ENCODE results near the gene ZBTB32.

The ZBTB32 gene

DNA sequence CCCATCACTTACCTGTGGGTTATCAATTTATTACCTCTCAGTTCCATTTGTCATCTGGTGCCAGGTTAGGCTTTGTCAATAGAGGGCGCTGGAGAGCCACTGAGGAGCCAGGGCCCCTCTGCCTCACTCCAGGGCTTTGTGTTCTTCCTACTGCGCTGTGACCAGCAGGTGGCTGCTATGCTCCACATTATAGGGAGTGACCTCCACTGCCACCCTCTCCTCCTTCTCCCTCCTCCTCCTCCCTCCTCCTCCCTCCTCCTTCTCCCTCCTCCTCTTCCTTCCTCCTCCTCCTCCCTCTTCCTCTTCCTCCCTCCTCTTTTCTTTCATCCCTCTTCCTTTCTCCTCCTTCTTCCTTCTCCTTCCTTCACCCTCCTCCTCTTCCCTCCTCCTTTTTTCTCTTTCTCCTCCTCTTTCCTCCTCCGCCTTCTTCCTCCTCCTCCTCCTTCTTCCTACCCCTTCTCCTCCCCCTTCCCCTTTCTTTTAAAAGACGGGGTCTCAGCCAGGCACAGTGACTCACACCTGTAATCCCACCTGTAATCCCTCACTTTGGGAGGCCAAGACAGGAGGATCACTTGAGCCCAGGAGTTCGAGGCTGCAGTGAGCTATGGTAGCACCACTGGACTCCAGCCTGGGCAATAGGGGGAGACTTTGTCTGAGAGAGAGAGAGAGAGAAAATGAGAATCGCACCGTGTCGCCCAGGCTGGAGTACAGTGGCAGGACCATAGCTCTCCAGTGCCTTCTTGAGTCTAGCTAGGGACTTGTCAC lies 10.3 kb upstream of the ZBTB32 start:
- DNase-seq (ENCODE audit: extremely low read depth in 1 of 2, low read depth in 1 of 2): peak; percentile 80 to 85

DNA sequence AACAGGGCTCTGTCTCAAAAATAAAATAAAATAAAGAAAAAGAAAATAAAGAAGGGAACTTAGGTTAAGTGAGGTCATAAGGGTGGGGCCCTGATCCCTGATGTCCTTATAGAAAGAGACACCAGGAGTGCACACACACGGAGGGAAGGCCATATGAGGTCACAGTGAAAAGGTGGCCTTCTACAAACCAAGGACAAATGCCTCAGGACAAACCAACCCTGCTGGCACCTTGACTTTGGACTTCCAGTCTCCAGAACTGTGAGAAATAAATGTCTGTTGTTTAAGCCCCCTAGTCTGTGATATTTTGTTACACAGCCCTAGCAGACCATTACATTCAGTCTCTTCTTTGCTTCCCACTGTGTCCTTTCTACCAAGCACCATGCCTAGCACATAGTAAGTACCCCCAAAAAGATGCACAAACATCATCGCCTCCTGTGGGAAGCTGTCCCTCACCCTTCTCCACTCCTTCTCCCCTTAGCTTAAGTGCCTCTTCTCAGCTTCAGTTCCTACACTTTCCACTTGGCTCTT lies 8.4 kb upstream of the ZBTB32 start:
- no peak for DNase-seq (ENCODE audit: extremely low read depth in 1 of 2, low read depth in 1 of 2)

DNA sequence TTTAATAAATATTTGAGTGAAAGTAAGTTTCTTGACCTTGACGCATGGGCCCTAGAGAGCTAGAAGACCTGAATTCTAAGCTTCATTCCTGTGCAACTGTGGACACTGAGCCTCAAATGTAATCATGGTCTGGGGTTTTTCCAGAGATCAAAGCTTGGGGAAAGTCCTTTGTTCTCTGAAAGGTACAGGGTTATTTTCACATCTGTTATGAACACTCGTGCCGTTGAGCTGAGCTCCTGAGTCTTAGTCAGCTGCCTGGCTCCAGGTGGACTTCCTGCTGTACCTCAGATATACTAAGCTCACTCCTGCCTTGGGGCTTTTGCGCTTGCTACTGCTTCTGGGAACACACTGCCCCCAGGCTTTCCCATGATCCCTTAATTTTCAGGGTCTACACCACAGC lies 7.5 kb upstream of the ZBTB32 start:
- DNase-seq (ENCODE audit: extremely low read depth in 1 of 2, low read depth in 1 of 2): no peak

DNA sequence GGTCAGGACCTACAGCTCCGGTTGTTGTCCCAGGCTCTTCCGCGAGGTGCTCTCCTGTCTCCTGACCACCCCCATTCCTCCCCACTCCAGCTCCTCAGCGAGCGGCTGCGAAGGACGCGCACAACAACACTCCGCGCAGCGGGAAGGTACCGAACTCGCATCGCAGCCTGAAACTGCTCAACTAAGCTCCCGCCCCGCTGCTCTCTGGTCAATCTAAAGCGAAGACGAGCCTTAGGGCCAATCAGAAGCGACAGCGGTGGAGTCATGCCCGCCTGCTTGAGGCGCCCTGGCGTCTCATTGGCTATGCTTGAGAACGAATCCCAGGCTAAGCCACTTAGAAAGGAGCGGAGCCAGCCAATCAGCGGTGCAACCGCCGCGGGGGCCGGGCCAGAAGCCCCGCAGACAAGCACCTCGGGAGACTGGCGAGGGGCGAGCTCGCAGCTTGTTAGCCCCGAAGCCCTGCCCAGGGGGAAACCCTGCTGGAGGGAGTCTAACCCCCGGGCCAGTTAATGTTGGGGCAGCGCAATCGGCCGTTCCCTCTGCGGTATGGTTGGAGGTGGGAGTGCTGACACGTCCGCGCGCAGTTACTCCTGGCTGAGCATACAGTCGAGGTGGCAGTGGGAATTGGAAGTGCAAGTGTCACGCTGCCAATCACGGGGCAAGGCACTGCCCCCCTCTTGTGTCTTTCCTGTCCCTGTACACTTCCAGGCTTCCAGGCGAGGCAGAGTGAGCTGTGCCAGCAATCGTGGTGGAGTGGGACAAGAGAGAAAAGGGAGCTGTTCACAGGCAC lies 1.9 kb upstream of the ZBTB32 start:
- DNase-seq (ENCODE audit: extremely low read depth in 1 of 2, low read depth in 1 of 2): peak; percentile 85 to 86

DNA sequence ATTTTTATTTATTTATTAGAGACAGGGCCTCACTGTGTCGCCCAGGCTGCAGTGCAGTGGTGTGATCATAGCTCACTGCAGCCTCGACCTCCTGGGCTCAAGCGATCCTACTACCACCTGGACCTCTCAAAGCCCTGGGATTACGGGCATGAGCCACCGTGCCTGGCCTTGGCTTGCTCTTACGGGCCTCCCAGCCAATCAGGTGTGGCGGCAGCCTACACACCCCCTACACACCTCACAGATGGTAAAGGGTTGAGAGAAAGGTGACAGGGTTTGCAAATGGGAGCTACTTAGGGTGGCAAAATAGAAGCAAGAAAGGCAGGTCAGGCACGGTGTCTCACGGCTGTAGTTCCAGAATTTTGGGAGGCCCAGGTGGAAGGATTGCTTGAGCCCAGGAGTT lies 1.0 kb upstream of the ZBTB32 start:
- no peak for DNase-seq (ENCODE audit: extremely low read depth in 1 of 2, low read depth in 1 of 2)

DNA sequence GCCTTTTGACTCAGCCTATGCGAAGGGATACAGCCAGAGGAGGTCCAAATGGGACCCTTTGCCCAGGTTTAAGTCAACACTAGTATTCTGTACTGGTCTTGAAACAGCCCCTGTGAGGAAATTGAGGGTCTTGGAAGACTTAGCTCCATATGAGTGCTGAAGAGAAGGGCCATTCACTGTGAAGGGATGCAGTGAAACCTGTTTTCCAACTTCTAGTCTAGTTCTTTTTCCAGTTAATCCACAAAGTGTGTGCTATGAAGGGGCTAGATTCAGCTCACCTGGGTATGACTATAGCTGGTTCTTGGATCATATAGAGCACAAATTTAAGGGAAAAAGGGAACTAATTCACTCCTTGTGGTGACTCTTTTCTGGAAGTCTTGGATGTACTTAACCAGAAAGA lies 4.0 kb downstream of the ZBTB32 start:
- DNase-seq (ENCODE audit: extremely low read depth in 1 of 2, low read depth in 1 of 2): no peak

DNA sequence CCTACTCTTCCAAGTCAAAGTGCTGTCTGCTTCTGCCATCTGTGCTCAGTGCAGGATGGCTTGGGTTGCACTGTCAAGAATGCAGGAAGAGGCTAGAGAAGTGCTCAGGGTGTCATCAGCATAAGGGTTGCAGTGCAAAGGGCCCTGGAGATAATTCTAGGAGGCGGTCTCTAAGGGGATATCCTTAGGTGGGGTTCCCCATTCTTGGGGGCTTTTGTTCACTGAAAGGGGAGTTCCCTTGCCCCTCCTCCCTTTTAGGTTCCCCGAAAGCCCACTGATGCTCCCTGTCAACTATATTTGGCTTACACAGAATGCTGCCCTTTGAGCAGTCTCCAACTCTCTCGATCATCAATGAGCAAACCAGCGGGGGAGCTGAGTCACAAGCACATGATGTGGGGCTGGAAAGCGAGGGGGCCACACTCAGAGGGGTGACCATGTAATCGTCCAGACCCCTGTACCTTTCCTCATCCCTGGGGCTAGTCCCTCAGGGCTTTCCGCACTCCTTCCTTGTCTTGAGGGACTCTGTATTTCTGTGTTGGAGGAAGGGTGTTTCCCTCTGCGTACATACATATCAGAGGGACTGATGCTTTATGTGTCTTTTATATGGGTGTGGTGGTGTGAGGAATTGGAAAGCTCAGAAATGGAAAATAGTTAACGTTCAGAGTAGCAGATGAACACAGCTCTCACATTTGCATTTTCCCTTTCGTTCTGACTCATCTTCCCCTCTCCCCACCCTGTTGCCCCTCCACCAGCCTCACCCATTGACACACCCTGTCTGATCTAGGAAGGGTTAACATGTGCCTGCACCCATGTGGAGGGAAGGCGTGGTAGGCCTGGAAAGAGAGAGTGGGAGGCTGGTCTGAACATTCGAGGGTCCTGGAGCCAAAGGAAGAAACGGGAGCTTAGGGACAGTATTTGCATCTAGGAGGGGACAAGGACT lies 6.7 kb downstream of the ZBTB32 start:
- DNase-seq (ENCODE audit: extremely low read depth in 1 of 2, low read depth in 1 of 2): no peak

DNA sequence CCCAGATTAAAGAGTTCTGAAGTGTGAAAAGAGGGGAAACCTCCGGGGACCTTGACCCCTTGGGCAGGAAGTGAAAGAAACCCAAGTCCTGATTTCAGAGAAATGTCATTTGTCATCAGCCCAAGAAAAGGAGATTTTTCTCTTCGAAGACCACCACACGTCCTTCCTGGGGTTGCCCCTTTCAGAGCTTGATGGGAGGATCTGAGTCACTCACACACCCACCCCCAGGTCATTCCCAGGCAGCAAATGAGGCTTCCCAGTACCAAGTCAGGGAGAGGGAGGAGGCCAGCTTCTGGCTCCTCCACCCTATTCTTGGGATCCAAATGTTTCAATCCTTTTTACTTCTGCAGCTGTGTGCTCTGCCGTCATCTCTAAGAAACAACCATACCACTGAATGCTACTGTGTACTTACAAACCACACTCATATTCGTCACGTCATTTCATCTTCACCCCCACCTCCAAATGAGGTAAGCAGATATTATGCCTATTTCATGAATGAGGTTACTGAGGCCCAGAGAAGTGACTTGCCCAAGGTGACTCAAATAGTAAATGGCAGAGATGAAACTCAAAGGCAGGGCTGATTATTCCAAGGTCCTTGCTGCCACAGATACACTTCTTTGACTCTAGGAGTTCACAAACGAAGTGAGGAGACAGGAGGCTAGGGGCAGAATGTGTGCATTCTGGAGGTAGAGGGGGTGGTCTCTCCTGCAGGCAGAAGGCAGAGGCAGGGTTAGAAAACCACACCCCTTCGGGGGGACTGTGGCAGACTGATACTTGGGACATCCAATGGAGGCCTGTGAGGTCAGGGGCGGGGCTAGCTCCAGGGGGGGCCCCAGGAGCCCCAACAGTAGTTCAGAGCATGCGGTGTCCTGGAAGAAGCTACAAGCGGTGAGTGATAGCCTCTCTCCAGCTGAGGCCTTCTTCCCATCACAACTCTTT lies 8.5 kb downstream of the ZBTB32 start:
- no peak for DNase-seq (ENCODE audit: extremely low read depth in 1 of 2, low read depth in 1 of 2)

DNA sequence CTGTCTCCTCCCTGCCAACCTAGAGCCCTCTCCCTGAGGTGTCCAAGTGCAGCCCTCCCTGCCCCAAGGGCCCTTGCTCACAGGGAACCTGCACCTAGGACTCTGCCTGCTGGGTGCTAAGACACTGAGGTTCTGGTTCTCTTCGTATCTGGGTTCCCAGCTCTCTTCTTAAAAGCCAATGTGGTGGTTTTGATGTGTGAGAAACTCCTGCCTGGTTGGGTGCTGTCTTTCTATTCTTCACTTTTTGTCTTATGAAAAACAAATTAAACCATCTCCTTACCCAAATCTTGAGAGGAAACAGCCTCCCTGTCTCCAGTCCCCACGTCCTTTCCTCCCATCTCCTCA lies 9.1 kb downstream of the ZBTB32 start:
- DNase-seq (ENCODE audit: extremely low read depth in 1 of 2, low read depth in 1 of 2): no peak

DNA sequence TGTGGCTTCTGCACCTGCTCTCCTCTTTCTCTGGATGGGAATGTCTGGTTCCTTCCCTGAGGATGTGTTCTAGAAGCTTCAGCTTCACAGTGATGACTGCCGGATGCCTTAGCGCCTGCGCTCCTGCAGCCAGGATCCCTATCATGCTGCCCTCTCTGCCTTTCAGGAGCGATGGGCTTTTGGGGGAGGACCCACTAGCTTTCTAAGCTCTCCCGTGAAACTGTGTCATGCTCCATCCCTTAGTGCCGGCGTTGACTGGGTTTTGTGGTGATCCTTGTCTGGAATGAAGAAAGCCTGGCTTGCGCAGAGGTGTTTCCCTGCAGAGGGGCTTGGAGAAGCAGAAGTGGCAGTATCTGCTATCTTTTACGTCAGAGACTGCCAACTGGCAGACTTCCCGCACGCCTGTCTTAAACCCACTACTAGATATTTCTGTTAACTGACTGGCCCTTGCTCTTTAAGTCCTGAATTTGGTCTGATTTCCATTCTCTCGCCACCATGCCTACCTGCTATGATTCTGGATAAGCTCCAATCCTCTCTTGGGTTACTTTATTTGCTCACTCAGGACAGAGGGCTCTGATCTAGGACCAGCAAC lies 9.6 kb downstream of the ZBTB32 start:
- no peak for DNase-seq (ENCODE audit: extremely low read depth in 1 of 2, low read depth in 1 of 2)

DNA sequence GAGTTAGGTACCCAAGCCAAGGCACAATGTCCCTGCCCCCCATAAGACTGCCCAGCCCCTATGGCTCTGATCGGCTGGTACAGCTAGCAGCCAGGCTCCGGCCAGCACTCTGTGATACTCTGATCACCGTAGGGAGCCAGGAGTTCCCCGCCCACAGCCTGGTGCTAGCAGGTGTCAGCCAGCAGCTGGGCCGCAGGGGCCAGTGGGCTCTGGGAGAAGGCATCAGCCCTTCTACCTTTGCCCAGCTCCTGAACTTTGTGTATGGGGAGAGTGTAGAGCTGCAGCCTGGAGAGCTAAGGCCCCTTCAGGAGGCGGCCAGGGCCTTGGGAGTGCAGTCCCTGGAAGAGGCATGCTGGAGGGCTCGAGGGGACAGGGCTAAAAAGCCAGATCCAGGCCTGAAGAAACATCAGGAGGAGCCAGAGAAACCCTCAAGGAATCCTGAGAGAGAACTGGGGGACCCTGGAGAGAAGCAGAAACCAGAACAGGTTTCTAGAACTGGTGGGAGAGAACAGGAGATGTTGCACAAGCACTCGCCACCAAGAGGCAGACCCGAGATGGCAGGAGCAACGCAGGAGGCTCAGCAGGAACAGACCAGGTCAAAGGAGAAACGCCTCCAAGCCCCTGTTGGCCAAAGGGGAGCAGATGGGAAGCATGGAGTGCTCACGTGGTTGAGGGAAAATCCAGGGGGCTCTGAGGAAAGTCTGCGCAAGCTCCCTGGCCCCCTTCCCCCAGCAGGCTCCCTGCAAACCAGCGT lies 10.4 kb downstream of the ZBTB32 start:
- DNase-seq (ENCODE audit: extremely low read depth in 1 of 2, low read depth in 1 of 2): no peak

DNA sequence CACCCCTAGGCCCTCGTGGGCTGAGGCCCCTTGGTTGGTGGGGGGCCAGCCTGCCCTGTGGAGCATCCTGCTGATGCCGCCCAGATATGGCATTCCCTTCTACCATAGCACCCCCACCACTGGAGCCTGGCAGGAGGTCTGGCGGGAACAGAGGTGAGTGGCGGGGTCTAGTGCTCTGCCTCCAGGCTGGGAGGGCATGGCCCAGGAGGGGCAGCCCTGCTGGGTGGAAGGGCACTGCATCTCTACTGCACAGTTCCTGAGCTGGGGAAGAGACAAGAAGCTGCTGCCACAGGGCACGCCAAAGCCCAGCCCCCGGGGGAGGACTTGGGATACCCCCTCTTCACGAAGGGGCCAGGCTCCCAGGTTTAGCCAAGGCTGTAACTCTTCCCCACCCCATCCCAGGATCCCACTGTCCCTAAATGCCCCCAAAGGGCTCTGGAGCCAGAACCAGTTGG lies 11.0 kb downstream of the ZBTB32 start:
- no peak for DNase-seq (ENCODE audit: extremely low read depth in 1 of 2, low read depth in 1 of 2)

DNA sequence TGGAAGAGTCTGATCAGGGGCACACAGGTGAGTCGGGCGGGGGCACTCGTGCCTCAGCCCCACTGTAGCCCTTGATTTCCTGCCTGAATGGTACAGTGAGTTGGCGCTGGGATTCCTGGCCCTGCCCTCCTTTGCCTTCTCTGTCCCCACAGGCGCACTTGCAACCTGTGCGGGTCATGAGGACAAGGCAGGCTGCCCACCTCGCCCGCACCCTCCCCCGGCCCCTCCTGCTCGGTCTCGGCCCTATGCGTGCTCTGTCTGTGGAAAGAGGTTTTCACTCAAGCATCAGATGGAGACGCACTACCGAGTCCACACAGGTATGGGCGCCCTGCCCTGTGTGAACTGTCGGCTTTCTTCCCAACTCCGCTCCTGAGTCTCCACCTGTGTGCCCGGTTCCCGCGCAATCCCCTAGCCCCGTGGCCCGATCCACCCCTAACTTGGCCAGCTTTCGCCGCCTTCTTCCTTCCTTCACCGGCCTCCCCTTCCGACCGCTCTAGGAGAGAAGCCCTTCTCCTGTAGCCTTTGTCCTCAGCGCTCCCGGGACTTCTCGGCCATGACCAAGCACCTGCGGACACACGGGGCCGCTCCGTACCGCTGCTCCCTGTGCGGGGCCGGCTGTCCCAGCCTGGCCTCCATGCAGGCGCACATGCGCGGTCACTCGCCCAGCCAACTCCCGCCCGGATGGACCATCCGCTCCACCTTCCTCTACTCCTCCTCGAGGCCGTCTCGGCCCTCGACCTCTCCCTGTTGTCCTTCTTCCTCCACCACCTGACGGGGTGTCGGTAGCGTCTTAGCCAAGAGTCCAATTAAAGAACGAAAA lies 11.8 kb downstream of the ZBTB32 start:
- DNase-seq (ENCODE audit: extremely low read depth in 1 of 2, low read depth in 1 of 2): no peak

DNA sequence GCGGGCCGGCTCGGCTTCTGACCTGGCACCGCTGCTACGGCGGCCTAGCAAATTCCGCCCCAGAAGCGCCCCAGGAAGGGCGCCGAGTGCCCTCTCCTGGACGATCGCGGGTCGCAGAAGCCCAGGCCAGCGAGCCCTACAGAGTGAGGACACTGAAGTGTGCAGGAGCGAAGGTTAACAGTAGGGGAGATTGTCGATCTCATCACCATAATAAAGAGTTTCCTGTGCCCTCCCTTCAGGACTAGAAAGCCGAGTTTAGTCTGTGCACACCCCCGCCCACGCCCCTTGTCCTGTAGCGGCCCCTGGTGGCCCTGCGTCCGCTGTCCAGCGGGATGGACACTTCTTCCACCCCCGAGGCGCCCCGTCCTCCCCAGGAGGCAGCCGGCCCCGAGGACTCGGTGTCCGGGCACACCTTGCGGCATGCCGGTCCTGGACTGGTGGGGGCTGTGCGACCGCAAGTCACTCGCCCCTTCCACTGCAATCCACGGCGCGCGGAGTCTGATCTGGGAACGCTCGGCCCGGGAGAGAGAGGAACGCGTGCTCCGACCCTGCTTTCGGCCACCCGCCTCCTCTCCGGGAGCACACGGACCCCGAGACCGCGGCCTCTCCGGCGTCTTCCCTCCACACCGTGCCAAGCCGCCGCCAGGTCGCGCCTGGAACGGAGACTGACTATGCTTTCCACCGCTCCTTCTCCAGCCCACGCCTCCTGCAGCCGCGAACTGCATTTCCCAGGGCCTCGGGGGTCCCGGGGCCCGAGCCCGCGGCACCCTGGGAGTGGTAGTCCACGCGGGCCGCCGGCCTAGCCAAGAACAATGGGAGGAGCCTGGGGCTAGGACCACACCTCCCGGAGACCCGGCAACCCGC lies 12.7 kb downstream of the ZBTB32 start:
- DNase-seq (ENCODE audit: extremely low read depth in 1 of 2, low read depth in 1 of 2): peak; percentile 90 to 91

DNA sequence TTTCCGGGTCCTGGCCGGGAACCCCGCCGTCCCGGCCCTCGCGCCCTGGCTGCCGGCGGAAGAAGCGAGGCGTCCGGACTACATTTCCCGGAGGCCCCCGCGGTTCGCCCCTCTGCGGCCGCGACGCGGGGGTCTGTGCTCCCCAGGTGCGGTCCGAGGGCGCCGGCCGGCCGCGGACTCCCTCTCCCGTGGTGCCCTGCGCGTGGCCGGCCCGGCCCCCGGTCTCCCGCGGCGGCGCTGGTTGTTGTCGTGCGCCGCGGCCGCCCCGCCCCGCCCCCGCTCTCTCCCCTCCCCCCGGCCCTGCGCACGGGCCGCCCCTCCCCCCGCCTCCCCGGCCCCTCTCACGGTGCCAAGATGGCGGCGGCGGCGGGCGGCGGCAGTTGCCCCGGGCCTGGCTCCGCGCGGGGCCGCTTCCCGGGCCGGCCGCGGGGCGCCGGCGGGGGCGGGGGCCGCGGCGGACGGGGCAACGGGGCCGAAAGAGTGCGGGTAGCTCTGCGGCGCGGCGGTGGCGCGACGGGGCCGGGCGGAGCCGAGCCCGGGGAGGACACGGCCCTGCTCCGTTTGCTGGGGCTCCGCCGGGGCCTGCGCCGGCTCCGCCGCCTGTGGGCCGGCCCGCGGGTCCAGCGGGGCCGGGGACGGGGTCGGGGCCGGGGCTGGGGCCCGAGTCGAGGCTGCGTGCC lies 13.4 kb downstream of the ZBTB32 start, which contains the start of gene KMT2B:
TSS of gene KMT2B (plus strand) at position 339 of the 680 bp plus-strand sequence. CDS start at position 355, 16 bp downstream.
- DNase-seq (ENCODE audit: extremely low read depth in 1 of 2, low read depth in 1 of 2): no peak

DNA sequence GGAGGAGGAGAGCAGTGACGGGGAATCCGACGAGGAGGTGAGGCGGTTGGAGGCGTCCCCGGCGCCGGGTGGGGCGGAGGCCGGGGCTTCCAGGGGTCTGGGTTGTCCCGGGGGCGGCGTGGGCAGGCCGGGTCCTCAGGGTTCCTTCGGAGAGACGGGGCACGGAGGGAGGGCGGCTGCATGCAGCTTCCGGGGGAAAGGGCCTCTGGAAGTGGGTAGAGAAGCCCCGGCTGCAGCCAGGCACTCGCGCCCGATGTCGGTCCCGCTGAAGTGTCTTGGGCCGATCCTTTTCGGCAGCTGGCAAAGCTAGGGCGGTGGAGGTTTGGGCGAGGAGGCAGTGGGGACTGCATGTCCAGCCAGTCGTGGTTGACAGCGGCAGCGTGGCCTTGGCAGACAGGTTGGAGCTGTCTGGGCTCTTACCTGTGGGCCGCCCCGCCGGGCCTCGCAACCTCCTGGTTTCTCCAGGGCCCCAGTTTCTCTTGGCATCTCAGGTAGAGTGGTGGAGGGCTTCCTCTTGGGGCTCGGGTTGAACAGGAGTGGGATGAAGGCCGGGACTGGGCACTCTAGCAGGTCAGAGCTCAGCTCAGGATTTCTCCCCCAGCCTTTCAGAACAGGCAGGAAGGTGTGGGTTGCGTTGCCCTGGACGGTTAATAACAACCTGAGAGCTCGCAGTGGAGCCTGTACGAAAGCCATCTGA lies 14.1 kb downstream of the ZBTB32 start:
- DNase-seq (ENCODE audit: extremely low read depth in 1 of 2, low read depth in 1 of 2): peak in 1 of 2 donors; percentile 38

Data from activated CD8-positive, alpha-beta memory T cell treated with anti-CD3 and anti-CD28 coated beads for 1 hour (primary cell).